ENCODE data around the gene KIAA0319L.

GRCh38 chr1:35597870-35598269, 40.7 kb upstream of the KIAA0319L start:
- TF ChIP-seq POLR2AphosphoS5 (IDR thresholded peaks at IDR 0.05) (no peak), TAF1 (IDR thresholded peaks at IDR 0.05; ENCODE audit: low read depth) (no peak), EZH2 (IDR thresholded peaks at IDR 0.05; ENCODE audit: borderline replicate concordance, insufficient read depth, low read length, poor library complexity, severe bottlenecking) (no peak), EP300 (conservative IDR thresholded peaks at IDR 0.05; ENCODE audit: poor library complexity, severe bottlenecking) (no peak), RAD21 (conservative IDR thresholded peaks at IDR 0.05) (no peak), SMC3 (conservative IDR thresholded peaks at IDR 0.05; ENCODE audit: poor library complexity) (no peak), MXI1 (conservative IDR thresholded peaks at IDR 0.05; ENCODE audit: poor library complexity, severe bottlenecking) (no peak)
- TF ChIP-seq, protein P1, sequence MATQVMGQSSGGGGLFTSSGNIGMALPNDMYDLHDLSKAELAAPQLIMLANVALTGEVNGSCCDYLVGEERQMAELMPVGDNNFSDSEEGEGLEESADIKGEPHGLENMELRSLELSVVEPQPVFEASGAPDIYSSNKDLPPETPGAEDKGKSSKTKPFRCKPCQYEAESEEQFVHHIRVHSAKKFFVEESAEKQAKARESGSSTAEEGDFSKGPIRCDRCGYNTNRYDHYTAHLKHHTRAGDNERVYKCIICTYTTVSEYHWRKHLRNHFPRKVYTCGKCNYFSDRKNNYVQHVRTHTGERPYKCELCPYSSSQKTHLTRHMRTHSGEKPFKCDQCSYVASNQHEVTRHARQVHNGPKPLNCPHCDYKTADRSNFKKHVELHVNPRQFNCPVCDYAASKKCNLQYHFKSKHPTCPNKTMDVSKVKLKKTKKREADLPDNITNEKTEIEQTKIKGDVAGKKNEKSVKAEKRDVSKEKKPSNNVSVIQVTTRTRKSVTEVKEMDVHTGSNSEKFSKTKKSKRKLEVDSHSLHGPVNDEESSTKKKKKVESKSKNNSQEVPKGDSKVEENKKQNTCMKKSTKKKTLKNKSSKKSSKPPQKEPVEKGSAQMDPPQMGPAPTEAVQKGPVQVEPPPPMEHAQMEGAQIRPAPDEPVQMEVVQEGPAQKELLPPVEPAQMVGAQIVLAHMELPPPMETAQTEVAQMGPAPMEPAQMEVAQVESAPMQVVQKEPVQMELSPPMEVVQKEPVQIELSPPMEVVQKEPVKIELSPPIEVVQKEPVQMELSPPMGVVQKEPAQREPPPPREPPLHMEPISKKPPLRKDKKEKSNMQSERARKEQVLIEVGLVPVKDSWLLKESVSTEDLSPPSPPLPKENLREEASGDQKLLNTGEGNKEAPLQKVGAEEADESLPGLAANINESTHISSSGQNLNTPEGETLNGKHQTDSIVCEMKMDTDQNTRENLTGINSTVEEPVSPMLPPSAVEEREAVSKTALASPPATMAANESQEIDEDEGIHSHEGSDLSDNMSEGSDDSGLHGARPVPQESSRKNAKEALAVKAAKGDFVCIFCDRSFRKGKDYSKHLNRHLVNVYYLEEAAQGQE (IDR thresholded peaks at IDR 0.05; ENCODE audit: borderline replicate concordance), result no peak
- TF ChIP-seq, protein P2, sequence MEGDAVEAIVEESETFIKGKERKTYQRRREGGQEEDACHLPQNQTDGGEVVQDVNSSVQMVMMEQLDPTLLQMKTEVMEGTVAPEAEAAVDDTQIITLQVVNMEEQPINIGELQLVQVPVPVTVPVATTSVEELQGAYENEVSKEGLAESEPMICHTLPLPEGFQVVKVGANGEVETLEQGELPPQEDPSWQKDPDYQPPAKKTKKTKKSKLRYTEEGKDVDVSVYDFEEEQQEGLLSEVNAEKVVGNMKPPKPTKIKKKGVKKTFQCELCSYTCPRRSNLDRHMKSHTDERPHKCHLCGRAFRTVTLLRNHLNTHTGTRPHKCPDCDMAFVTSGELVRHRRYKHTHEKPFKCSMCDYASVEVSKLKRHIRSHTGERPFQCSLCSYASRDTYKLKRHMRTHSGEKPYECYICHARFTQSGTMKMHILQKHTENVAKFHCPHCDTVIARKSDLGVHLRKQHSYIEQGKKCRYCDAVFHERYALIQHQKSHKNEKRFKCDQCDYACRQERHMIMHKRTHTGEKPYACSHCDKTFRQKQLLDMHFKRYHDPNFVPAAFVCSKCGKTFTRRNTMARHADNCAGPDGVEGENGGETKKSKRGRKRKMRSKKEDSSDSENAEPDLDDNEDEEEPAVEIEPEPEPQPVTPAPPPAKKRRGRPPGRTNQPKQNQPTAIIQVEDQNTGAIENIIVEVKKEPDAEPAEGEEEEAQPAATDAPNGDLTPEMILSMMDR (IDR thresholded peaks at IDR 0.05; ENCODE audit: poor library complexity, severe bottlenecking), result no peak
